Stimulated activated naive CD8-positive, alpha-beta T cell treated with anti-CD3 and anti-CD28 coated beads, Interleukin-15, Interleukin-2, amounts not matched to agents 100 ng/mL and 50 ng/mL, for 24 hours (primary cell): ENCODE results near the gene ARPC2.

Experiments used
- H3K27ac Mint-ChIP-seq: one replicate; pipeline ENCODE4 v1.8.0; 2021; ENCODE audit warnings: mild to moderate bottlenecking, mixed read lengths
- H3K27me3 Mint-ChIP-seq: one replicate; pipeline ENCODE4 v1.8.0; 2021; ENCODE audit warnings: mixed read lengths
- H3K36me3 Mint-ChIP-seq: one replicate; pipeline ENCODE4 v1.8.0; 2021; ENCODE audit warnings: low read depth, mixed read lengths
- H3K4me1 Mint-ChIP-seq: one replicate; pipeline ENCODE4 v1.8.0; 2021; ENCODE audit warnings: low read depth, mixed read lengths
- H3K4me3 Mint-ChIP-seq: one replicate; pipeline ENCODE4 v1.8.0; 2021; ENCODE audit warnings: mild to moderate bottlenecking, mixed read lengths
- H3K9me3 Mint-ChIP-seq: one replicate; pipeline ENCODE4 v1.8.0; 2021; ENCODE audit warnings: mixed read lengths

The ARPC2 gene

GRCh38 chr2:218293715-218294429 is 76.9 kb downstream of the ARPC2 start:
- peaks cover 44% of the 10 kb centered on the region for H3K4me1 Mint-ChIP-seq
- no peak overlapping the region for H3K27ac Mint-ChIP-seq
- H3K9me3 Mint-ChIP-seq: no peaks in the 10 kb centered on the region
- H3K36me3 Mint-ChIP-seq: no peaks in the 10 kb centered on the region
- H3K27me3 Mint-ChIP-seq: no peaks in the 10 kb centered on the region
- no peak overlapping the region for H3K4me3 Mint-ChIP-seq

- Mint-ChIP-seq H3K27me3 (no peaks in the 10 kb centered on the region), H3K4me1 (peaks cover 38% of the 10 kb centered on the region), H3K4me3 (no peak overlapping the region), H3K36me3 (no peaks in the 10 kb centered on the region), H3K27ac (no peak overlapping the region), H3K9me3 (no peaks in the 10 kb centered on the region)
Observed at GRCh38 chr2:218294430-218295022, 77.5 kb downstream of the ARPC2 start.

- Mint-ChIP-seq H3K4me3 (no peak overlapping the region), H3K9me3 (no peaks in the 10 kb centered on the region), H3K27ac (no peak overlapping the region), H3K27me3 (no peaks in the 10 kb centered on the region), H3K36me3 (no peaks in the 10 kb centered on the region), H3K4me1 (peaks cover 32% of the 10 kb centered on the region)
Observed at GRCh38 chr2:218295029-218295428, 78.0 kb downstream of the ARPC2 start.

- H3K9me3 Mint-ChIP-seq: no peaks in the 10 kb centered on the region
- no peak overlapping the region for H3K4me3 Mint-ChIP-seq
- H3K36me3 Mint-ChIP-seq: no peaks in the 10 kb centered on the region
- no peaks in the 10 kb centered on the region for H3K27me3 Mint-ChIP-seq
- H3K27ac Mint-ChIP-seq: no peak overlapping the region
- H3K4me1 Mint-ChIP-seq: peaks cover 21% of the 10 kb centered on the region
Observed at GRCh38 chr2:218296200-218296599, 79.2 kb downstream of the ARPC2 start.

GRCh38 chr2:218296847-218297246 is 79.9 kb downstream of the ARPC2 start:
- H3K36me3 Mint-ChIP-seq: no peaks in the 10 kb centered on the region
- no peaks in the 10 kb centered on the region for H3K9me3 Mint-ChIP-seq
- no peak overlapping the region for H3K27ac Mint-ChIP-seq
- H3K4me3 Mint-ChIP-seq: no peak overlapping the region
- peaks cover 19% of the 10 kb centered on the region for H3K4me1 Mint-ChIP-seq
- no peaks in the 10 kb centered on the region for H3K27me3 Mint-ChIP-seq

GRCh38 chr2:218298314-218298875 is 81.4 kb downstream of the ARPC2 start:
- H3K27ac Mint-ChIP-seq: no peak overlapping the region
- H3K4me3 Mint-ChIP-seq: no peak overlapping the region
- no peaks in the 10 kb centered on the region for H3K27me3 Mint-ChIP-seq

GRCh38 chr2:218300141-218300540 is 83.2 kb downstream of the ARPC2 start:
- Mint-ChIP-seq H3K9me3 (no peaks in the 10 kb centered on the region), H3K27ac (no peak overlapping the region), H3K27me3 (no peaks in the 10 kb centered on the region), H3K36me3 (no peaks in the 10 kb centered on the region), H3K4me1 (no peaks in the 10 kb centered on the region), H3K4me3 (no peak overlapping the region)

More at GRCh38 chr2:218298314-218298875, 81.4 kb downstream of the ARPC2 start:
- Mint-ChIP-seq H3K4me1 (peaks cover 11% of the 10 kb centered on the region), H3K36me3 (no peaks in the 10 kb centered on the region), H3K9me3 (no peaks in the 10 kb centered on the region)

- no peaks in the 10 kb centered on the region for H3K9me3 Mint-ChIP-seq
- no peak overlapping the region for H3K4me3 Mint-ChIP-seq
- H3K27ac Mint-ChIP-seq: no peak overlapping the region
Observed at GRCh38 chr2:218301176-218301819, 84.3 kb downstream of the ARPC2 start.

More at GRCh38 chr2:218301176-218301819, 84.3 kb downstream of the ARPC2 start:
- H3K36me3 Mint-ChIP-seq: no peaks in the 10 kb centered on the region
- no peaks in the 10 kb centered on the region for H3K4me1 Mint-ChIP-seq
- no peaks in the 10 kb centered on the region for H3K27me3 Mint-ChIP-seq
